ENCODE results near the gene GGT6.

DNA sequence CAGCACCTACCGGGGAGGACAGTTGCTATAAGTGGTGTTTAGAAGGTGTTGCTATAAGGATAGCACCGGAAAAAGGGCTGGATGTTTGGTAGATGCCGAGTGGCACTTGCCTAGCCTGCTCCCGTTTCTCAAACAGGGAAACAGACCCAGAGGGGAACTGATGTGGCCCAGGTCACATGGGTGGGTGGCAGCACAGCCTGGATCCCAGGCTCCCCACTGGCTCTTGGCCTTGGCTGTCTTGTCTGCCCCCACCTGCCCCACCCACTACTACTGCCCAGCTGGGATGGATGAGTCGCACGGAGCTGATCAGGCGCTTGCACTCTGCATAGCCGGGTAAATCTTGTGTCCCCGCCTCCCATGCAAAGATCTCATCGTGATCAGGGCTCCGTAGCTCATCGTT, 31.2 kb upstream of the GGT6 start:
- TF ChIP-seq, protein P1, sequence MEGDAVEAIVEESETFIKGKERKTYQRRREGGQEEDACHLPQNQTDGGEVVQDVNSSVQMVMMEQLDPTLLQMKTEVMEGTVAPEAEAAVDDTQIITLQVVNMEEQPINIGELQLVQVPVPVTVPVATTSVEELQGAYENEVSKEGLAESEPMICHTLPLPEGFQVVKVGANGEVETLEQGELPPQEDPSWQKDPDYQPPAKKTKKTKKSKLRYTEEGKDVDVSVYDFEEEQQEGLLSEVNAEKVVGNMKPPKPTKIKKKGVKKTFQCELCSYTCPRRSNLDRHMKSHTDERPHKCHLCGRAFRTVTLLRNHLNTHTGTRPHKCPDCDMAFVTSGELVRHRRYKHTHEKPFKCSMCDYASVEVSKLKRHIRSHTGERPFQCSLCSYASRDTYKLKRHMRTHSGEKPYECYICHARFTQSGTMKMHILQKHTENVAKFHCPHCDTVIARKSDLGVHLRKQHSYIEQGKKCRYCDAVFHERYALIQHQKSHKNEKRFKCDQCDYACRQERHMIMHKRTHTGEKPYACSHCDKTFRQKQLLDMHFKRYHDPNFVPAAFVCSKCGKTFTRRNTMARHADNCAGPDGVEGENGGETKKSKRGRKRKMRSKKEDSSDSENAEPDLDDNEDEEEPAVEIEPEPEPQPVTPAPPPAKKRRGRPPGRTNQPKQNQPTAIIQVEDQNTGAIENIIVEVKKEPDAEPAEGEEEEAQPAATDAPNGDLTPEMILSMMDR (IDR thresholded peaks at IDR 0.05) = no peak
- no peak for TF ChIP-seq EP300 (IDR thresholded peaks at IDR 0.05)
